ENCODE data around the gene ARHGAP4. TPM values are rescaled to one million over a fixed set of nuclear protein-coding genes. Genes with fewer than 3 reads are reported as not detected.

Gene ARHGAP4
- total RNA-seq, 2 experiments from 2014 or later: 456 to 463 TPM

- Histone ChIP-seq H3K4me3 (ENCODE audit: low read length) (no peak overlapping the region), H3K4me1 (ENCODE audit: insufficient read depth, low read length) (peaks cover 58% of the 10 kb centered on the region), H3K27me3 (ENCODE audit: control insufficient read depth in 1 of 2, insufficient read depth in 2 of 2, low read length in 2 of 2) (no peaks in the 10 kb centered on the region), H3K27ac (ENCODE audit: low read depth in 1 of 2, low read length in 2 of 2) (no peak overlapping the region), H3K9me3 (ENCODE audit: control insufficient read depth in 1 of 2, insufficient read depth in 1 of 2, low read length in 2 of 2) (no peaks in the 10 kb centered on the region), H3K36me3 (ENCODE audit: insufficient read depth, low read length) (no peaks in the 10 kb centered on the region)
- ChIA-PET POLR2A (interaction anchor here (1.5 to 7.3 kb wide), 2 partner anchors 20 to 24 kb away, joined by 5 to 63 read pairs; partner anchors contain the start of gene ARHGAP4), CTCF (no interaction called here)
- ATAC-seq (ENCODE audit: poor library complexity): no peak
- no peak overlapping the region for H3K4me3 Mint-ChIP-seq
- TF ChIP-seq, protein P1, sequence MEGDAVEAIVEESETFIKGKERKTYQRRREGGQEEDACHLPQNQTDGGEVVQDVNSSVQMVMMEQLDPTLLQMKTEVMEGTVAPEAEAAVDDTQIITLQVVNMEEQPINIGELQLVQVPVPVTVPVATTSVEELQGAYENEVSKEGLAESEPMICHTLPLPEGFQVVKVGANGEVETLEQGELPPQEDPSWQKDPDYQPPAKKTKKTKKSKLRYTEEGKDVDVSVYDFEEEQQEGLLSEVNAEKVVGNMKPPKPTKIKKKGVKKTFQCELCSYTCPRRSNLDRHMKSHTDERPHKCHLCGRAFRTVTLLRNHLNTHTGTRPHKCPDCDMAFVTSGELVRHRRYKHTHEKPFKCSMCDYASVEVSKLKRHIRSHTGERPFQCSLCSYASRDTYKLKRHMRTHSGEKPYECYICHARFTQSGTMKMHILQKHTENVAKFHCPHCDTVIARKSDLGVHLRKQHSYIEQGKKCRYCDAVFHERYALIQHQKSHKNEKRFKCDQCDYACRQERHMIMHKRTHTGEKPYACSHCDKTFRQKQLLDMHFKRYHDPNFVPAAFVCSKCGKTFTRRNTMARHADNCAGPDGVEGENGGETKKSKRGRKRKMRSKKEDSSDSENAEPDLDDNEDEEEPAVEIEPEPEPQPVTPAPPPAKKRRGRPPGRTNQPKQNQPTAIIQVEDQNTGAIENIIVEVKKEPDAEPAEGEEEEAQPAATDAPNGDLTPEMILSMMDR (IDR thresholded peaks at IDR 0.05): no peak
- DNase-seq: no peak
- intact Hi-C loops (cut with DNase I, micrococcal nuclease): loop anchor here in 1 of 2 experiments (5.0 kb wide), 1 partner anchor 75 kb away; no protein-coding TSS in a partner anchor
- peaks cover 47% of the 10 kb centered on the region for H3K4me1 Mint-ChIP-seq (ENCODE audit: low read depth)
- H3K9me3 Mint-ChIP-seq: no peaks in the 10 kb centered on the region
- no peaks in the 10 kb centered on the region for H3K36me3 Mint-ChIP-seq (ENCODE audit: low read depth)
- H3K27ac Mint-ChIP-seq: no peak overlapping the region
- no peaks in the 10 kb centered on the region for H3K27me3 Mint-ChIP-seq
Observed at GRCh38 chrX:153902385-153902784, 23.7 kb downstream of the ARHGAP4 start.

- Mint-ChIP-seq H3K9me3 (no peaks in the 10 kb centered on the region), H3K27me3 (no peaks in the 10 kb centered on the region), H3K36me3 (ENCODE audit: low read depth) (no peaks in the 10 kb centered on the region), H3K4me1 (ENCODE audit: low read depth) (peaks cover 49% of the 10 kb centered on the region), H3K27ac (peak overlapping the region; percentile 39), H3K4me3 (peak overlapping the region; percentile 23)
- no peak for DNase-seq
- H3K9me3 ChIP-seq (ENCODE audit: control insufficient read depth in 1 of 2, insufficient read depth in 1 of 2, low read length in 2 of 2): no peaks in the 10 kb centered on the region
- ChIA-PET POLR2A (no interaction called here), CTCF (interaction anchor here (0.9 kb wide), 1 partner anchor 45 kb away, joined by 3 read pairs; no protein-coding TSS in a partner anchor)
- no peaks in the 10 kb centered on the region for H3K27me3 ChIP-seq (ENCODE audit: control insufficient read depth in 1 of 2, insufficient read depth in 2 of 2, low read length in 2 of 2)
- no peak overlapping the region for H3K27ac ChIP-seq (ENCODE audit: low read depth in 1 of 2, low read length in 2 of 2)
- H3K4me1 ChIP-seq (ENCODE audit: insufficient read depth, low read length): peaks cover 58% of the 10 kb centered on the region
- ATAC-seq (ENCODE audit: poor library complexity): no peak
- no peak overlapping the region for H3K4me3 ChIP-seq (ENCODE audit: low read length)
- intact Hi-C loops (cut with DNase I, micrococcal nuclease): loop anchor here in 1 of 2 experiments (5.0 kb wide), 1 partner anchor 74 kb away; no protein-coding TSS in a partner anchor
- H3K36me3 ChIP-seq (ENCODE audit: insufficient read depth, low read length): no peaks in the 10 kb centered on the region
- TF ChIP-seq, protein P1 (IDR thresholded peaks at IDR 0.05): no peak
Observed at GRCh38 chrX:153901753-153902140, 24.3 kb downstream of the ARHGAP4 start.

DNA sequence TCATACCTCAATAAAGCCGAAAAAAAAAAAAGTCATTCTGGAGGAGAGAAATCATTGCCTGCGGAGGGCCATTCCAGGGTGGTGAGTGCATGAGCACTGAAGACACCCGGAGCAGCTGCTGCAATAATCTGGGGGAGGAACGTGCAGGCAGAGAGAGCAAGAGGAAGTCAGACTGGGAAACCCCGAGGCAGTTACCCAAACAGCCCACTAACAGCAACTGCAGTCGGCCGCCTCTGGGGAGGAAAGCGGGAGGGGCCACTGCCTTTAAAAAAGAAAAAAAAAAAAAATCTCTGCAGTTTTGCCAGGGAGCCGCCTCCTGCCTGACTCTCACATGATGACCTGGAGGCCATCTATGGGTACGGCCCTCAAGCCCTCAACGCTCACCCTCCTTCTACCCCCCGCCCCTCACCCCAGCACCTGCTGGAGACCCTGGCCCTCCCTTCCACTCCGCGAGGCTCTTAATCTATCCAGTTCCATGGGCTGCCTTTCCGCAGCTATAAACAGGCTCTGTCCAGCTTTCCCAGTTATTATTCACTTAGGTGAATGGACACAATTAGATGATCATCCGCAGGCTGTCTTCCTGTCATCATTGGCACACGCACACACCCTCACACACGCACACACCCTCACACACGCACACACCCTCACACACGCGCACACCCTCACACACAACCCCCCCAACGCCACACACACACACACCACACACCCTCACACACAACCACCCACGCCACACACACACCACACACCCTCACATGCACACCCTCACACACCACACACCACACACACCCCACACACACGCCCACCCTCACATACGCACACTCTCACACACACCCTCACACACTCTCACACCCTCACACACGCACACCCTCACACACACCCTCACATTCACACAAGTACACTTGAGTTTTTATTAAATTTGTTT lies 25.0 kb downstream of the ARHGAP4 start:
- CTCF ChIA-PET: interaction anchor here (0.6 to 0.9 kb wide), 2 partner anchors 46 to 73 kb away, joined by 3 read pairs; no protein-coding TSS in a partner anchor
- no peak overlapping the region for H3K4me3 ChIP-seq (ENCODE audit: low read length)

More for the DNA sequence above, 25.0 kb downstream of the ARHGAP4 start:
- peaks cover 50% of the 10 kb centered on the region for H3K4me1 Mint-ChIP-seq (ENCODE audit: low read depth)
- H3K27me3 ChIP-seq (ENCODE audit: control insufficient read depth in 1 of 2, insufficient read depth in 2 of 2, low read length in 2 of 2): no peaks in the 10 kb centered on the region
- intact Hi-C loops (cut with DNase I, micrococcal nuclease): loop anchor here in 1 of 2 experiments (5.0 kb wide), 1 partner anchor 74 kb away; no protein-coding TSS in a partner anchor
- H3K27ac ChIP-seq (ENCODE audit: low read depth in 1 of 2, low read length in 2 of 2): no peak overlapping the region
- TF ChIP-seq, protein P1 (IDR thresholded peaks at IDR 0.05): no peak
- POLR2A ChIA-PET: interaction anchor here (0.6 kb wide), 1 partner anchor 26 kb away, joined by 4 read pairs; no protein-coding TSS in a partner anchor
- no peaks in the 10 kb centered on the region for H3K9me3 ChIP-seq (ENCODE audit: control insufficient read depth in 1 of 2, insufficient read depth in 1 of 2, low read length in 2 of 2)
- H3K27ac Mint-ChIP-seq: peak overlapping the region; percentile 39
- no peaks in the 10 kb centered on the region for H3K36me3 Mint-ChIP-seq (ENCODE audit: low read depth)
- H3K36me3 ChIP-seq (ENCODE audit: insufficient read depth, low read length): no peaks in the 10 kb centered on the region
- H3K4me3 Mint-ChIP-seq: peak overlapping the region; percentile 37
- no peaks in the 10 kb centered on the region for H3K27me3 Mint-ChIP-seq
- ATAC-seq (ENCODE audit: poor library complexity) (peak; percentile 86), DNase-seq (peak; percentile 23 to 87 (median 52))
- peaks cover 58% of the 10 kb centered on the region for H3K4me1 ChIP-seq (ENCODE audit: insufficient read depth, low read length)
- H3K9me3 Mint-ChIP-seq: no peaks in the 10 kb centered on the region

Measured in CD4-positive, alpha-beta T cell (primary cell).